Fibroblast of mammary gland (primary cell): ENCODE results near the gene NRXN3.

Source experiments
- DNase-seq: peaks from one replicate; pipeline ENCODE4 v3.0.0-alpha.2; 2010; ENCODE audit warnings: low read depth
- H3K4me3 ChIP-seq: 2 replicates; pipeline ENCODE4 v1.5.1; 2011; ENCODE audit warnings: low read depth, mild to moderate bottlenecking, low read length, moderate library complexity; ENCODE audit not compliant: control insufficient read depth
- TF ChIP-seq, protein P1 (sequence below): conservative IDR thresholded peaks from 2 replicates; pipeline ENCODE4 v1.5.1; 2011; ENCODE audit warnings: low read depth, low read length, inconsistent platforms; ENCODE audit not compliant: control insufficient read depth, insufficient read depth

NRXN3 gene

DNA sequence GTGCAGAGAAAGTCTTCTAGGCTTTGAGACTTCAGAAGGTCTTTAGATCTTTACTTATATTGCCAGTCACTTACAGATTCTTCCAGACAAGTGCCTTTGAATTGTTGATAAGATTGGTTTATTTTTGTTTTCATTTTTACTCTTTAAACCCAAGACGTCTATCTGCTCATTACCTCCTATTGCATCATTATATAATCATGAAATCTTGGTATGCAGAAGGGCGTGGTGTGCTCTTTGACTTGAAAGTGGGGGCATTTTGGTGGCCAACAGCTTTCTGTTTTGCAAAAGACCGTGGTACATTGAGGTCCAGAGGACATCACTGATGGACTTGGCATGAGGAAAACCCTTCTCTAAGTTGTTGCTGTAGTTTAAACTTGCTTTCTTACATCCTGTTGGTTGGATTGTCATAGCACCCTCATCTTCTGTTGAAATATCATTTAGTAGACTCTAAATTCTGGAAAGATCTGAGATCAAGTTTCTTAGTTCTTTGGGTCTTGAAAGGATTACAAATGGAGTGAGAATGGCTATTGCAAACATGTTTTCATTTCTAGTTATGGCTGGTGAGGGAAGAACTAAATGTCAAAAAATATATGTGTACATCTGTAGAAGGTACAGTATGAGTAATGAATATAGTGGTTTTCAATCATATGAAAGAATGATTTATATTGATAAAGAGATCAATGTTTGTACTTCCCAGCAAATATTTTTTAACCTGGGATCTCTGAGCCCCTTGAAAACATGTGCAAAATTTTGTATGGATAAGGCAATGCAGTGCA, 441.8 kb downstream of the NRXN3 start:
- TF ChIP-seq, protein P1, sequence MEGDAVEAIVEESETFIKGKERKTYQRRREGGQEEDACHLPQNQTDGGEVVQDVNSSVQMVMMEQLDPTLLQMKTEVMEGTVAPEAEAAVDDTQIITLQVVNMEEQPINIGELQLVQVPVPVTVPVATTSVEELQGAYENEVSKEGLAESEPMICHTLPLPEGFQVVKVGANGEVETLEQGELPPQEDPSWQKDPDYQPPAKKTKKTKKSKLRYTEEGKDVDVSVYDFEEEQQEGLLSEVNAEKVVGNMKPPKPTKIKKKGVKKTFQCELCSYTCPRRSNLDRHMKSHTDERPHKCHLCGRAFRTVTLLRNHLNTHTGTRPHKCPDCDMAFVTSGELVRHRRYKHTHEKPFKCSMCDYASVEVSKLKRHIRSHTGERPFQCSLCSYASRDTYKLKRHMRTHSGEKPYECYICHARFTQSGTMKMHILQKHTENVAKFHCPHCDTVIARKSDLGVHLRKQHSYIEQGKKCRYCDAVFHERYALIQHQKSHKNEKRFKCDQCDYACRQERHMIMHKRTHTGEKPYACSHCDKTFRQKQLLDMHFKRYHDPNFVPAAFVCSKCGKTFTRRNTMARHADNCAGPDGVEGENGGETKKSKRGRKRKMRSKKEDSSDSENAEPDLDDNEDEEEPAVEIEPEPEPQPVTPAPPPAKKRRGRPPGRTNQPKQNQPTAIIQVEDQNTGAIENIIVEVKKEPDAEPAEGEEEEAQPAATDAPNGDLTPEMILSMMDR, result no peak
- no peak for DNase-seq
- H3K4me3 ChIP-seq, result no peak overlapping the region

GRCh38 chr14:78612666-78613065, 442.5 kb downstream of the NRXN3 start:
- no peak for DNase-seq
- H3K4me3 ChIP-seq, result no peak overlapping the region
- TF ChIP-seq, protein P1, result no peak

DNA sequence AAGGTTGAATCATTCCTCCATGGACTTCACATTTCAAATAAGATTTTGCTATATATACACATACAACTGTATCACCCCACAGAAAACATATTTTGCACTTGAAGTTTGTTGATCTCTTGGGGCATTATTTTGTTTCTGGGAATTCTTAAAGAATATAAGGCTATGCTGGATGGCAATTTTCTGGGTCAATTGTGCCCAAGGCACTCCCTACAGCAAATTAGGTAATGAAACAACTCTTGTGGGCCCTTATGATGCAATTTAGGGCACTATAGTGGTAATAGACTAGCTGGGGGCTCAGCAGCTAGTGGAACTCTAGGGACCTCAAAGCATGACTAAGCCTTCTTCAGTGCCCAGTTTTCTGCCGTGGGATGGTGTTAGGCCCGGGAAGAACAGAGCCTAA, 444.4 kb downstream of the NRXN3 start:
- TF ChIP-seq, protein P1, result no peak

DNA sequence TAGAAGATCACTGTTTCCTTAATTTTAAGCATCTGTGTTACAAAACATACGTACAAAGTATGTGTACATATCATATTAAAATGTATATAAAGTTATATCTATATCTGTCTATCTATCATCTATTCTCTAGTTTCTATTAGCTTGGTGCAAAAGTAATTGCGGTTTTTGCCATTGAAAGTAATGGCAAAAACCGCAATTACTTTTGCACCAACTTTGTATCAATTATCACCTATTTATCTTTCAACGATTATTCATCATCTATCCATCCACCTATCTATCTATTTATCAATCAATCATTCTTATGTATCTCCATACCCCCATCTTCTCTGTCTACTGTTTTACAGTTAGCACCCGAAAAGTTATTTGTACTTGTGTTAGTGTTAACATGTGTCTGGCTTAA, 447.6 kb downstream of the NRXN3 start:
- TF ChIP-seq, protein P1, result no peak
- no peak for DNase-seq
- H3K4me3 ChIP-seq, result no peak overlapping the region

More for the DNA sequence above, 444.4 kb downstream of the NRXN3 start:
- no peak for DNase-seq
- H3K4me3 ChIP-seq, result no peak overlapping the region

DNA sequence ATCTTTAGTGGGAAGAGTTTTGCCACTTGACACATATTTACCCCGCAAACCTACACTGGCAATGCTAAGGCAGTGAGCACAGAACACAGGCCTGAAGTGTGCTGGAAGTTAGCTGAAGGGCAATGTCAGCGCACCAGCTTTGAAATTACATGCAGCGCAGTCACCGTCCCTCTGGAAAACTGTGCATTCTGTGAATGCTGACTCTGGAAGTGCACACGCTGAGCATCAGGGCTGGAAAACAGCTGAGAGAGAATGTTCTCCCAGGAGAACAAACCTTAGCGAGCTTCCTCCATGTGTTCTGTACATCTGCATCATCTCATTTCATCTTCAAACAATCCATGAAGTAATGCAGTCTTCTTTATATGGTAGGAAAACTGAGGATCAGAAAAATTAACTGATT, 448.2 kb downstream of the NRXN3 start:
- TF ChIP-seq, protein P1, result no peak
- no peak overlapping the region for H3K4me3 ChIP-seq
- no peak for DNase-seq

DNA sequence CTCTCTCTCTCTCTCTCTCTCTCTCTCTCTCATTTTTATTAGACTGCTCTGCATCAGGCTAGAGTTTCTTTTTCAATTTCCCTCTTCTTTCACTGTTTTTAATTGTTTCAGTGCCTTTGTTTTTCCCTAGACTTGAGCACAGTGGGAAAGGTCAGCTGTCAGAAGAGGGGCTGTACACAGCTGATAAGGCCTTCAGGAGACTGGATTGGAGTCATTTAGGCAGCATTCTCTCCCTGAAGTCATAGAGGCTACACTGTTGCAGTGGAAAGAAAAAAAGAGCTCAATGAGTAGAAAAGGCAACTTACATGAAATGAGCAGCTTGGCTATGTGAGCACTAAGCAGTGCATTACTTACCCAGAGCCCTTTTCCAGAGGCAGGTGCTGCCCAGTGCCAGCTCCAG, 456.9 kb downstream of the NRXN3 start:
- no peak overlapping the region for H3K4me3 ChIP-seq
- DNase-seq, result no peak
- TF ChIP-seq, protein P1, result no peak
